HG03378 (cell line): ENCODE data around the gene INF2.
"Not testable (repeated sequence)": the region's sequence is repeated elsewhere in the genome, so short reads cannot be mapped to it uniquely, and the experiment has no call there.

ENCODE experiments used
- ATAC-seq: cut with Tn5 transposase; IDR thresholded peaks from one replicate; pipeline ENCODE4 v1.9.1; 2021; ENCODE audit warnings: mild to moderate bottlenecking, moderate library complexity; ENCODE audit not compliant: unreplicated experiment

INF2 gene

GRCh38 chr14:104656014-104656714 lies 33.3 kb upstream of the INF2 start:
- ATAC-seq = no peak

- ATAC-seq = peak; percentile 50
These were observed 32.3 kb upstream of the INF2 start for GRCh38 chr14:104657101-104657524.

- no peak for ATAC-seq
These were observed 31.7 kb upstream of the INF2 start for GRCh38 chr14:104657563-104658324.

DNA sequence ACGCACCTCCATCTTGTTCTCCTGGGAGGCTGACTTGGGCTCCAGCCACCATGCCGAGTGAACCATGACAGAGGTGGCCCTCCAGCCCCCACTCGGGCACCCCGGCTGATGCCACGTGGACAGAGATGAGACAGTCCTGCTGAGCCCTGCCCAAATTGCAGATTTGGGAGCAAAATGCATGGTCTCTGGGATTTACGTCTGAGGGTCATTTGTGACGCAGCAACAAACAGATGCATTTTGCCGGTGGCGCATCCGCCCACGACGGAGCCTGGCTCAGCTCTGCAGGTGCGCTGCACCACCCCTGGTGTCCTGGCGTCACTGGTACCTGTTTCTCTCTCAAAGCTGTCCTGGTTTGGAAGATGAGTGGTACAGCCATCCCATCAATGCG lies 31.1 kb upstream of the INF2 start:
- no peak for ATAC-seq

GRCh38 chr14:104659146-104659545 lies 30.3 kb upstream of the INF2 start:
- ATAC-seq = no peak

DNA sequence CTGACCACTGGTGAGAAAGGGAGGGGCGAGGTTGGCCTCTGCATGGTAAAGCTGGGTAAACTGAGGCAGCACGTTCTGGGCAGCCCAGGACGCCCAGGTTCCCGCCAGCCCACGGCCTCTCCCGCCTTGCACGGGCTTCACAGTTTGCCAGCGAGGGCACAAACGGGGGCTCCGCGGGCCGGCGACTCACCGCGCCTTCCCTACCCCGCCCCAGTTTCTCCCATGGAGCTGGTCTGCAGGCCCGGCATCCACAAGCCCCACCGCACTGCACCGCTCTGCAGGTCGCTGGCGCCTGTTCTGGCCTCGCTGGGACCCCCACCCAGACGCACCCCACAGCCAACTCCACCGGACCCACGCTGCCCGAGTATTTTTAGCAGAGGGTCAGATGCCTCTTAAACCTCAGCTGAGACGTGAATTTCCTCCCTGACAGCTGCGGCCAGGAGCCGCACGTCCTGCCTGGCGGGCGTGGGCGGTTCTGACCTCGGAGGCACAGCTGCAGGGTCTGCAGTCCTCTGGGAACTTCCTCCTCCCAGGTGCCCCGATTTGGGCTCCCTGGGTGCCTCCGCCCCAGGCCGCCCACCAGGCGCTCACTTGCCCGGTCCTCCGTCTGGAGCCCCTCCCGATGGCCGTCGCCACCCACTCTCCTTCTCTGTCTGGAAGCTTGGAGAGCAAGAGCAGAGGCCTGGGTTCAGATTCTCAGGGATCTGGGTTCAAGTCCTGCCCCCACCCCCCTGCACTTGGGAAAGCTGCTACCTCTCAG lies 29.5 kb upstream of the INF2 start:
- no peak for ATAC-seq

DNA sequence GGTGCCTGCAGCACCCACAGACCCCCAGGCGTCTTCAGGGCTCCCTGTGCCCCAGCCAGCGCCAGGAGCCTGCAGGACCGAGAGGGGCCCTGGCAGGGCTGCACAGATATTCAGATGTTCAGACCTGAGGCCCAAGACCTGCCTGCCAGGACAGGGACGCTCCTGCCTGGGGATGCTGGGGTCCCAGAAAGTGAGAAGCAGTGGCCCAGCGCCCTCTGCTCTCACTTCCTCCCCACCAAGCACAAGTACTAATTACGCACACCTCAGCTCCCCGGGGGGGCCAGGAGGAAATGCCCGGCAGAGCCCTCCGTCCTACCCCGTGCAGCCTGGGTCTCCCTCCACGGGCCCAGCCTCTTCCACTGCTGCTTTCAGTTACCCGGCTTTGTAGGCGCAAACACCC lies 28.8 kb upstream of the INF2 start:
- ATAC-seq = no peak

DNA sequence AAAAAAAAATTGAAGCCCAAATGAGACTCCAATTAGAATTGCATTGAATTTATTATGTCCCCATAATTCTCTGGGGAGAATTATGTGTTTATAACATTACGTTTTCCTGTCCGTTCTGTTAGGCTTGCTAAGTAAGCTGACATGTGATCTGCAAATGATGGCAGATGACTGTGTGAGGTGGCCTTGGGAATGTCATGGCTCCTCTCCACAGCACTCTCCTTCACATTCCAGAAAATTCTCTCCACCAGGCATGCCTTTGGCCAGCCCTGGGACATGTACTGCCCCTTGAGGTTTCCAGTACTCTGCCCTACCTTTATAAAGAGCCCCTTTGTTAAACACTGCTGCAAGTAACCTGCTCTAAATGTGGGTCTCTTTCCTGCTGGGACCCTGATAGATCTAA lies 28.3 kb upstream of the INF2 start:
- ATAC-seq = no peak

GRCh38 chr14:104661528-104662157 lies 27.8 kb upstream of the INF2 start:
- ATAC-seq = not testable (repeated sequence)

- ATAC-seq = not testable (repeated sequence)
These were observed 26.9 kb upstream of the INF2 start for GRCh38 chr14:104662472-104662871.

DNA sequence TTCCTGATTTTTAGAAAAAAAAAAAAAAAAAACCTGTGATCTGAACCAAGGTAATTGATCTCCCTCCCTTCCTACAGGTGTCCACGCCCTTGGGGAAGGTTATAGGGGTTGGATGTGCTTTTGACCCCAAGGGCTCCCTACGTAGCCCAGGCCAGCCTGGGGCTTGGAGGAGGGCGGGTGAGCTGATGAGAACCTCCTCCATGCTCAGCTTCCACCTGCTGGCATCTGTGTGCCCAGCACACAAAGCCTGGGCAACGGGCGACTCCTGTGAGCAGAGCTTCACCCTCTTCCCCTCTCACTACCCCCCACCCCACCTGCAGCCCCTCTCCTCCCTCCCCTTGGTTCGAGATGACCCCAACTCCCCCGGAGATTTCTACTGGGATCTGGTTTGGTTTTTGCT lies 25.3 kb upstream of the INF2 start:
- no peak for ATAC-seq

- ATAC-seq = no peak
These were observed 24.8 kb upstream of the INF2 start for GRCh38 chr14:104664588-104664987.

- ATAC-seq = no peak
These were observed 24.2 kb upstream of the INF2 start for GRCh38 chr14:104665114-104665656.

GRCh38 chr14:104665657-104666522 lies 23.5 kb upstream of the INF2 start:
- ATAC-seq = no peak

GRCh38 chr14:104666523-104666895 lies 22.9 kb upstream of the INF2 start:
- ATAC-seq = not testable (repeated sequence)

- ATAC-seq = no peak
These were observed 22.4 kb upstream of the INF2 start for GRCh38 chr14:104666981-104667380.

- no peak for ATAC-seq
These were observed 19.7 kb upstream of the INF2 start for GRCh38 chr14:104669697-104670096.

DNA sequence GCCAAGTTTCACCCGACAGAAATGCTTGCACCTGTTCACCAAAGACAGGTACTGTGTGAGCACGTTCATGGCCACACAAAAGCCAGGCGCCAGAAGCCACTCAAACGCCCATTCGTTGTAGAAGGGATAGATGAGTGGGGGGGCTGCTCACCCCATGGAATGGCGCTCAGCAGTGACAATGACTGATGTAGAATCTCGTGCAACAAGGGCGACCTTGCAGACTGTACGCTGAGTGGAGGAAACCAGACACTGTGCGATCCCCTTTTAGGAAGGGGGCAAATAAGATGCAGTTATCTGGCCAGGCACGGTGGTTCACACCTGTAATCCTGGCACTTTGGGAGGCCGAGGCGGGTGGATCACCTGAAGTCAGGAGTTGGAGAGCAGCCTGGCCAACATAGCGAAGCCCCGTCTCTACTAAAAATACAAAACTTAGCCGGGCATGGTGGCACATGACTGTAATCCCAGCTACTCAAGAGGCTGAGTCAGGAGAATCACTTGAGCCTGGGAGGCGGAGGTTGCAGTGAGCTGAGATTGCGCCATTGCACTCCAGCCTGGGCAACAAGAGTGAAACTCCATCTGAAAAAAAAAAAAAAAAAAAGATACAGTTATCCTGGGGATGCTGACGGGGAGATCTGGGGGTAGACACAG lies 18.0 kb upstream of the INF2 start:
- ATAC-seq = not testable (repeated sequence)

GRCh38 chr14:104672119-104672518 lies 17.3 kb upstream of the INF2 start:
- ATAC-seq = not testable (repeated sequence)

- ATAC-seq = no peak
These were observed 15.9 kb upstream of the INF2 start for GRCh38 chr14:104673481-104673880.
